ENCODE results near the gene ADGRG1.

GRCh38 chr16:57614944-57615343 lies 13.5 kb upstream of the ADGRG1 start:
- TF ChIP-seq FOXP2 (optimal IDR thresholded peaks at IDR 0.05; ENCODE audit: control extremely low read depth, extremely low read length, insufficient read depth) = no peak
- TF ChIP-seq POLR2AphosphoS5 (IDR thresholded peaks at IDR 0.05; ENCODE audit: borderline replicate concordance, low read depth, low read length) = no peak
